GM12801 (cell line): Measurements from ENCODE around the gene PLAGL1.

Experiments used
- CTCF ChIP-seq: IDR thresholded peaks from one replicate; pipeline ENCODE4 v1.5.1; 2011; ENCODE audit warnings: control low read depth; ENCODE audit not compliant: insufficient read length; ENCODE audit errors: extremely low read depth

PLAGL1 gene

GRCh38 chr6:143928853-143929252 is 79.2 kb downstream of the PLAGL1 start:
- no peak for TF ChIP-seq CTCF

- TF ChIP-seq CTCF, result no peak
Observed at GRCh38 chr6:143912671-143913070, 95.4 kb downstream of the PLAGL1 start.

GRCh38 chr6:143911028-143911427 is 97.0 kb downstream of the PLAGL1 start:
- TF ChIP-seq CTCF, result no peak

GRCh38 chr6:143902827-143903226 is 105.2 kb downstream of the PLAGL1 start:
- TF ChIP-seq CTCF, result no peak

- TF ChIP-seq CTCF, result no peak
Observed at GRCh38 chr6:143901885-143902750, 105.9 kb downstream of the PLAGL1 start.

- TF ChIP-seq CTCF, result no peak
Observed at GRCh38 chr6:143900358-143900757, 107.7 kb downstream of the PLAGL1 start.

GRCh38 chr6:143896126-143896860 is 111.8 kb downstream of the PLAGL1 start:
- TF ChIP-seq CTCF, result no peak
